ENCODE measurements around the gene DUSP16. TPM values are rescaled to one million over a fixed set of nuclear protein-coding genes. Genes with fewer than 3 reads are reported as not detected.
A peak's percentile ranks its signal among the peaks of the same experiment; 100 is the strongest.
"Not testable (repeated sequence)": the region's sequence is repeated elsewhere in the genome, so short reads cannot be mapped to it uniquely, and the experiment has no call there.

The DUSP16 gene
- total RNA-seq, 2 experiments from 2014 or later, result 45.7 to 47.2 TPM

DNA sequence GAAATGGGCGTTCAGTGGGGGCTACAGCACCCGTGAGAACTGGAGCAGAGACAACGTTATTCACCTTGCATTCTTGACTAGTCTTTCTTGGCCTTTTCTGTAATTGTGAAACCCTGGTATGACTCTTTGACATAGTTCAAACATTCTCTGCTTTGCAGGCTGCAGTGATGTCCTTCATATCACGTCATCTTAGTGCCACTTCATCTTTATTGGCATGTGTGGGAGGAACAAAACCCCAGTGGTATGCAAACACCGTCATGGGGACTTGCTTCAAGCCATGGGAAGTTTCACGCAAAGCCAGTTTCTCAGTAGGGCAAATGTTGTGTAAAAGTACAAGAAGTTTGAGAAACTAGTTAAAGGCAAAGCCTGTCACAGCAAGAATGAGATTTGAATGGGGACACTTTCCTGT is 20.2 kb upstream of the DUSP16 start:
- peaks cover 44% of the 10 kb centered on the region for H3K4me1 Mint-ChIP-seq (ENCODE audit: low read depth)
- CTCF ChIA-PET, result interaction anchor here (1.0 kb wide), 1 partner anchor 19 kb away, joined by 3 read pairs; no protein-coding TSS in a partner anchor

GRCh38 chr12:12582193-12582881 is 19.7 kb upstream of the DUSP16 start:
- Mint-ChIP-seq H3K27ac (peak overlapping the region; percentile 89), H3K27me3 (ENCODE audit: low read depth) (no peaks in the 10 kb centered on the region), H3K9me3 (no peaks in the 10 kb centered on the region), H3K4me3 (peak overlapping the region; percentile 26), H3K4me1 (ENCODE audit: low read depth) (peaks cover 47% of the 10 kb centered on the region), H3K36me3 (ENCODE audit: low read depth) (no peaks in the 10 kb centered on the region)
- intact Hi-C loops (cut with micrococcal nuclease), result loop anchor here (1.0 to 10.0 kb wide), 3 partner anchors 18 to 1008 kb away; no protein-coding TSS in a partner anchor
- DNase-seq, result peak; percentile 44
- CTCF ChIA-PET, result interaction anchor here (1.2 kb wide), 1 partner anchor 14 kb away, joined by 3 read pairs; no protein-coding TSS in a partner anchor

More for the DNA sequence above, 20.2 kb upstream of the DUSP16 start:
- no peaks in the 10 kb centered on the region for H3K36me3 Mint-ChIP-seq (ENCODE audit: low read depth)
- intact Hi-C loops (cut with micrococcal nuclease), result loop anchor here (1.0 to 10.0 kb wide), 6 partner anchors 19 to 1008 kb away; partner anchors contain the start of gene CREBL2
- peak overlapping the region; percentile 89 for H3K27ac Mint-ChIP-seq
- H3K4me3 Mint-ChIP-seq, result peak overlapping the region; percentile 26
- DNase-seq, result peak; percentile 81
- H3K27me3 Mint-ChIP-seq (ENCODE audit: low read depth), result peaks cover under 1% of the 10 kb centered on the region
- H3K9me3 Mint-ChIP-seq, result no peaks in the 10 kb centered on the region

- CTCF ChIA-PET, result interaction anchor here (0.5 to 1.1 kb wide), 2 partner anchors 11 to 17 kb away, joined by 3 to 4 read pairs; no protein-coding TSS in a partner anchor
- intact Hi-C loops (cut with micrococcal nuclease), result loop anchor here (10.0 kb wide), 1 partner anchor 1006 kb away; no protein-coding TSS in a partner anchor
These were observed 18.1 kb upstream of the DUSP16 start for GRCh38 chr12:12580716-12581115.

GRCh38 chr12:12577786-12578185 is 15.1 kb upstream of the DUSP16 start:
- no peak for DNase-seq
- Mint-ChIP-seq H3K9me3 (no peaks in the 10 kb centered on the region), H3K27me3 (ENCODE audit: low read depth) (no peaks in the 10 kb centered on the region), H3K27ac (no peak overlapping the region), H3K4me3 (no peak overlapping the region), H3K4me1 (ENCODE audit: low read depth) (peaks cover 18% of the 10 kb centered on the region), H3K36me3 (ENCODE audit: low read depth) (no peaks in the 10 kb centered on the region)
- CTCF ChIA-PET, result interaction anchor here (1.0 to 1.2 kb wide), 2 partner anchors 24 to 47 kb away, joined by 3 read pairs; no protein-coding TSS in a partner anchor
- intact Hi-C loops (cut with micrococcal nuclease), result no loop called here

More at GRCh38 chr12:12580716-12581115, 18.1 kb upstream of the DUSP16 start:
- not testable (repeated sequence) for H3K4me3 Mint-ChIP-seq; H3K27me3 Mint-ChIP-seq (ENCODE audit: low read depth); DNase-seq; H3K36me3 Mint-ChIP-seq (ENCODE audit: low read depth); H3K27ac Mint-ChIP-seq; H3K9me3 Mint-ChIP-seq
- H3K4me1 Mint-ChIP-seq (ENCODE audit: low read depth), result peaks cover 40% of the 10 kb centered on the region

- H3K4me1 Mint-ChIP-seq (ENCODE audit: low read depth), result peaks cover 4% of the 10 kb centered on the region
- no peak overlapping the region for H3K4me3 Mint-ChIP-seq
- CTCF ChIA-PET, result interaction anchor here (0.6 to 1.6 kb wide), 3 partner anchors 84 to 215 kb away, joined by 3 to 6 read pairs (median 4); no protein-coding TSS in a partner anchor
- DNase-seq, result no peak
- H3K27me3 Mint-ChIP-seq (ENCODE audit: low read depth), result no peaks in the 10 kb centered on the region
- H3K27ac Mint-ChIP-seq, result no peak overlapping the region
- intact Hi-C loops (cut with micrococcal nuclease), result no loop called here
- no peaks in the 10 kb centered on the region for H3K36me3 Mint-ChIP-seq (ENCODE audit: low read depth)
- no peaks in the 10 kb centered on the region for H3K9me3 Mint-ChIP-seq
These were observed 10.0 kb upstream of the DUSP16 start for GRCh38 chr12:12572659-12573058.

GRCh38 chr12:12565971-12566370 is 3.3 kb upstream of the DUSP16 start:
- H3K27me3 Mint-ChIP-seq (ENCODE audit: low read depth); intact Hi-C loops (cut with micrococcal nuclease); H3K36me3 Mint-ChIP-seq (ENCODE audit: low read depth); H3K27ac Mint-ChIP-seq; H3K4me3 Mint-ChIP-seq; DNase-seq; H3K9me3 Mint-ChIP-seq; CTCF ChIA-PET: not testable (repeated sequence)
- peaks cover 12% of the 10 kb centered on the region for H3K4me1 Mint-ChIP-seq (ENCODE audit: low read depth)

DNA sequence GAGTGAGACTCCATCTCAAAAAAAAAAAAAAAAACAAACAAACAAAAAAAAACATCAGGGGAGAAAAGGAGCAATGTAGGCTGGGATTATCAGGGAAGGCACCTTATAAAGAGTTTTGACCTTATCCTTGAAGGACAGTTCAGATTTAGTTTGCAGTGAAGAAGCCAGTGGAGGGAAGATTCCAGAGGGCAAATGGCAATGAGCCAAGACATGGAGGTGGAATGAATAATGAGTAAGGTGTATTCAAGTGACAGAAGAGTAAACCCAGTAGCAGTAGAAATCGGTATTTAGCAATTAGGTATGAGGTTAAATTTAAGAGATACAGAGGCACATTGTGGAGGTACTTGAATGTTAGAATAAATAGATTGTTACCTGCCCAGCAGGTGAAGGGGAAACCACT is 2.2 kb upstream of the DUSP16 start:
- H3K27ac Mint-ChIP-seq, result no peak overlapping the region
- H3K36me3 Mint-ChIP-seq (ENCODE audit: low read depth), result peaks cover 7% of the 10 kb centered on the region
- H3K27me3 Mint-ChIP-seq (ENCODE audit: low read depth), result no peaks in the 10 kb centered on the region
- peaks cover 8% of the 10 kb centered on the region for H3K9me3 Mint-ChIP-seq
- no peak overlapping the region for H3K4me3 Mint-ChIP-seq
- intact Hi-C loops (cut with micrococcal nuclease), result loop anchor here (1.0 to 5.0 kb wide), 6 partner anchors 17 to 189 kb away; partner anchors contain the start of gene CDKN1B
- DNase-seq, result no peak
- peaks cover 19% of the 10 kb centered on the region for H3K4me1 Mint-ChIP-seq (ENCODE audit: low read depth)
- CTCF ChIA-PET, result interaction anchor here (0.6 to 2.6 kb wide), 9 partner anchors 10 to 187 kb away, joined by 3 to 32 read pairs (median 4); partner anchors contain the start of gene CREBL2

DNA sequence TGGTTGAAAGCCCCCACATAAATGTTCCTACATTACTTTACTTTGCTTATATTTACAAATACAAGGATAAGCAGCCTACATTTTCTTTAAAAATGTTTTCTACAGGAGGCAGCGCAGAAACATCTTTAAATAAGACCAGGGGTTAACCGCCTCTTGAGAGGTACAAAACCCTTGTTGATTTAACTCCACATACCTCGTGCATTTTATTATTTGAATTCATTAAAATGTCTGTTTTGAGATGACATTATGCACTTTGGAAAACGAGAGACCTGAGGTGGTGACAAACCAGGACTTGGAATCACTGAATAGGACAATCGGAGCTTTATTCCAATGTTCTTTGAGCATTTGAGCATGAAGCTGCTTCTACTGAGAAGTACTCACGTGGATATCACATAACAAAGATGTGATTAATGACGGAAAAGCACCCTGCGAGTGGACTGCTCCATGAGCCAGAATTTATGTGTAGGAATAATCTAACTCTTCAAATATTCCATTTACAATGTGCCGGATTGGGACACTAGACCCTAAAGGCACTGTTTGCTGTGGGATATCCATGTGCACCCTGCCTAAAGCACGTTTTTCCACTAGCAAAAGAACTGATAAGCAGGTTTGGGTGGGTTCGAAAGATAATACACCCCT is 746 bp upstream of the DUSP16 start:
- H3K9me3 Mint-ChIP-seq, result peaks cover 8% of the 10 kb centered on the region
- H3K4me3 Mint-ChIP-seq, result peak overlapping the region; percentile 77
- no peaks in the 10 kb centered on the region for H3K27me3 Mint-ChIP-seq (ENCODE audit: low read depth)
- CTCF ChIA-PET, result interaction anchor here (0.8 to 2.6 kb wide), 19 partner anchors 9 to 185 kb away, joined by 3 to 32 read pairs (median 4); no protein-coding TSS in a partner anchor
- peaks cover 9% of the 10 kb centered on the region for H3K36me3 Mint-ChIP-seq (ENCODE audit: low read depth)
- no peak for DNase-seq
- intact Hi-C loops (cut with micrococcal nuclease), result loop anchor here (5.0 kb wide), 1 partner anchor 101 kb away; no protein-coding TSS in a partner anchor
- peaks cover 29% of the 10 kb centered on the region for H3K4me1 Mint-ChIP-seq (ENCODE audit: low read depth)
- H3K27ac Mint-ChIP-seq, result peak overlapping the region; percentile 83

GRCh38 chr12:12562016-12562483 is 613 bp downstream of the DUSP16 start:
- intact Hi-C loops (cut with micrococcal nuclease), result loop anchor here (1.0 to 5.0 kb wide), 2 partner anchors 87 to 100 kb away; no protein-coding TSS in a partner anchor
- Mint-ChIP-seq H3K36me3 (ENCODE audit: low read depth) (peaks cover 10% of the 10 kb centered on the region), H3K27me3 (ENCODE audit: low read depth) (no peaks in the 10 kb centered on the region)

GRCh38 chr12:12561371-12562015 is 1.2 kb downstream of the DUSP16 start:
- CTCF ChIA-PET, result interaction anchor here (0.7 to 0.9 kb wide), 2 partner anchors 54 to 100 kb away, joined by 3 to 4 read pairs; no protein-coding TSS in a partner anchor
- Mint-ChIP-seq H3K4me1 (ENCODE audit: low read depth) (peaks cover 33% of the 10 kb centered on the region), H3K27ac (peak overlapping the region; percentile 95), H3K9me3 (peaks cover 6% of the 10 kb centered on the region), H3K4me3 (peak overlapping the region; percentile 78), H3K36me3 (ENCODE audit: low read depth) (peaks cover 14% of the 10 kb centered on the region), H3K27me3 (ENCODE audit: low read depth) (no peaks in the 10 kb centered on the region)
- intact Hi-C loops (cut with micrococcal nuclease), result loop anchor here (1.0 to 5.0 kb wide), 11 partner anchors 49 to 247 kb away; partner anchors contain the start of genes BORCS5, CREBL2 and GPR19
- peak; percentile 48 for DNase-seq

More at GRCh38 chr12:12562016-12562483, 613 bp downstream of the DUSP16 start:
- CTCF ChIA-PET, result interaction anchor here (0.9 to 1.3 kb wide), 2 partner anchors 14 to 100 kb away, joined by 3 to 5 read pairs; no protein-coding TSS in a partner anchor
- H3K4me3 Mint-ChIP-seq, result peak overlapping the region; percentile 78
- H3K4me1 Mint-ChIP-seq (ENCODE audit: low read depth), result peaks cover 31% of the 10 kb centered on the region
- peaks cover 7% of the 10 kb centered on the region for H3K9me3 Mint-ChIP-seq
- peak; percentile 14 for DNase-seq
- H3K27ac Mint-ChIP-seq, result peak overlapping the region; percentile 90

DNA sequence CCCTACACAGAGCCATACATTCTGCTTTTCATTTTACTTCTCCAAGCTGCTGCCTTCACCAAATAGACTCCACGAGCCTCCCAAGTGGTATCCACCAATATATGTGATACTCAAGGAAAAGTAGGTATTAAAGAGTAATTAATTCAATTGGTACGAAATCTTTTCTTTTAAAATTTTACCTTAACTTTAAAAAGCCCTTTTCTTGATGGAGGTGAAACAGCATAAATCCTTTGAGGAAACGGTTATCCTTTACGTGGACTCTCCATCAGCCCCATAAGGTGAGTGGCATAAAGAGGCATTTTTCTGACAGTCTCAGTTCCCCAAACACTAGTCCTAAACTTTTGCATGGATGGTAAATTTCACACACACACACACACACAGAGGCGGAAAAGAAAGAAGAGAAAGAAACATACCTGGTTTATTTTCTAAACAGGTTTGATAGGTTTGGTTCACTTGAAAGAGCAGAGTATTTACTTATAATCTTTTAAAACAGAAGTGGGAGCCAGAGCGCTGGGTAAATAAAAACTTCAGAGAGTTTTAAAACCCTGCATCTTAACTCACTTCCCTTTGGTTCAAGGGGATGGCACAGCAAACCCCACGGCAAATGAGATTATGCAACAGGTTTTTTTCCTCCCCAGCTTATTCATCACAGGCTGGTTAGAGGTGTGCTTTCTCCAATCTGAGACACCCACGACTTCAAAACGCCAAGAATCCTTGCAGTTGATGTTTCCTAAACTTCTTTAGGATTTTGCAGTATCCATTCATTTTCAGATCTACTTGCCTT is 1.9 kb downstream of the DUSP16 start:
- H3K27me3 Mint-ChIP-seq (ENCODE audit: low read depth), result no peaks in the 10 kb centered on the region
- CTCF ChIA-PET, result interaction anchor here (0.7 to 0.9 kb wide), 2 partner anchors 55 to 99 kb away, joined by 3 to 4 read pairs; no protein-coding TSS in a partner anchor
- H3K4me3 Mint-ChIP-seq, result peak overlapping the region; percentile 74

More for the DNA sequence above, 1.9 kb downstream of the DUSP16 start:
- Mint-ChIP-seq H3K36me3 (ENCODE audit: low read depth) (peaks cover 14% of the 10 kb centered on the region), H3K9me3 (peaks cover 6% of the 10 kb centered on the region), H3K27ac (peak overlapping the region; percentile 95), H3K4me1 (ENCODE audit: low read depth) (peaks cover 33% of the 10 kb centered on the region)
- intact Hi-C loops (cut with micrococcal nuclease), result loop anchor here (1.0 to 5.0 kb wide), 10 partner anchors 48 to 248 kb away; partner anchors contain the start of genes BORCS5, CREBL2 and GPR19
- peak; percentile 75 for DNase-seq
